RWPE1 (cell line): ENCODE results near the gene NXT2.
"Not testable (repeated sequence)": the region's sequence is repeated elsewhere in the genome, so short reads cannot be mapped to it uniquely, and the experiment has no call there.

Source experiments
- CTCF ChIA-PET: fragments of 350-600 bp; sonication (Branson Sonifier 250); formaldehyde crosslinking; extraction: SDS; loops from one replicate; lab custom pipeline; 2021; lab: Yijun Ruan, JAX
- POLR2A ChIA-PET: fragments of 400-600 bp; formaldehyde crosslinking; extraction: SDS; loops from one replicate; lab custom pipeline; 2020; ENCODE audit warnings: antibody characterized with exemption; ENCODE audit not compliant: low non-redundant PET; lab: Yijun Ruan, JAX
- DNase-seq: peaks from one replicate; pipeline ENCODE4 v3.0.0; 2012; ENCODE audit warnings: low spot score
- H3K27ac ChIP-seq: fragments of 450-650 bp; 2 replicates; pipeline ENCODE4 v1.5.1; 2017
- CTCF ChIP-seq: fragments of 450-650 bp; conservative IDR thresholded peaks from 2 replicates; pipeline ENCODE4 v1.5.1; 2017; ENCODE audit warnings: low read depth, mild to moderate bottlenecking

NXT2 gene

DNA sequence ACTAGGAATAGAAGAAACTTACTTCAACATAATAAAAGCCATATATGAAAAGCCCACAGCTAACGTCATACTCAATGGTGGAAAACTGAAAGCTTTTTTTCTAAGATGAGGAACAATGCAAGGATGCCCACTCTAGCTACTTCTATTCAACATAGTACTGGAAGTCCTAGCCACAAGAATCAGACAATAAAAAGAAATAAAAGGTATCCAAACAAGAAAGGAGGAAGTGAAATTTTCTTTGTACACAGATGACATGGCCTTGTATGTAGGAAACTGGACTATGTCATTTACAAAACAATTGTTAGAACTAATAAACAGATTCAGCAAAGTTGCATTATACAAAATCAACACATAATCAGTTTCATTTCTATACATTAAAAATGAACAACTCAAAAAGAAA lies 25.5 kb upstream of the NXT2 start:
- TF ChIP-seq CTCF: no peak
- ChIA-PET CTCF (no interaction called here), POLR2A (no interaction called here)
- no peak for DNase-seq
- no peak overlapping the region for H3K27ac ChIP-seq

GRCh38 chrX:109519001-109519400 lies 17.6 kb upstream of the NXT2 start:
- DNase-seq: no peak
- CTCF ChIA-PET: no interaction called here
- no peak overlapping the region for H3K27ac ChIP-seq
- no peak for TF ChIP-seq CTCF
- POLR2A ChIA-PET: no interaction called here

DNA sequence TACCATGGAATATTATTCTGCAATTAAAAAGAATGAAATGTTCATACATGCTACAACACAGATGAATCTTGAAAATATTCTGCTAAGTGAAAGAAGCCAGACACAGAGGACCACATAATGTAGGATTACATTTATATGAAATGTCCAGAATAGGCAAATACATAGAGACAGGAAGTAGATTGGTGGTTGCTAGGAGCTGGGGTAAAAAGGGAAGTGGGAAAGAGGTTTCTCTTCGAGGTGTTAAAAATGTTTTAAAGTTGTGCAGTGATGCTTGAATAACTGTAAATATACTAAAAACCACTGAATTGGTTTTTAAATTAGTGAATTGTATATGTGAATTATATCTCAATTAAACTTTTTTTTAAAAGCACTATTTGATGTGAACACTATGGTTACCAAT lies 3.6 kb upstream of the NXT2 start:
- ChIA-PET POLR2A (no interaction called here), CTCF (no interaction called here)
- H3K27ac ChIP-seq: no peak overlapping the region
- no peak for DNase-seq
- no peak for TF ChIP-seq CTCF

GRCh38 chrX:109533631-109534030 lies 3.0 kb upstream of the NXT2 start:
- H3K27ac ChIP-seq: no peak overlapping the region
- DNase-seq: peak; percentile 12
- TF ChIP-seq CTCF: no peak
- ChIA-PET POLR2A (no interaction called here), CTCF (no interaction called here)

GRCh38 chrX:109534933-109535332 lies 1.7 kb upstream of the NXT2 start:
- H3K27ac ChIP-seq: no peak overlapping the region
- no peak for TF ChIP-seq CTCF
- CTCF ChIA-PET: no interaction called here
- DNase-seq: no peak
- POLR2A ChIA-PET: no interaction called here

- no peak for TF ChIP-seq CTCF
- ChIA-PET POLR2A (no interaction called here), CTCF (no interaction called here)
- H3K27ac ChIP-seq: no peak overlapping the region
- DNase-seq: no peak
Measured at GRCh38 chrX:109535578-109535977, 1.1 kb upstream of the NXT2 start.

- ChIA-PET CTCF (interaction anchor here (0.6 kb wide), 1 partner anchor 591 kb away, joined by 3 read pairs; no protein-coding TSS in a partner anchor), POLR2A (interaction anchor here (0.9 kb wide), 1 partner anchor 102 kb away, joined by 4 read pairs; no protein-coding TSS in a partner anchor)
- peak; percentile 29 for DNase-seq
- TF ChIP-seq CTCF: no peak
- H3K27ac ChIP-seq: peak overlapping the region; percentile 86
Measured at GRCh38 chrX:109537324-109537665, 651 bp downstream of the NXT2 start.

- CTCF ChIA-PET, POLR2A ChIA-PET, DNase-seq, H3K27ac ChIP-seq: not testable (repeated sequence)
Measured at GRCh38 chrX:109539007-109539406, 2.4 kb downstream of the NXT2 start.
